ENCODE data around the gene IKBKE. TPM values are rescaled to one million over a fixed set of nuclear protein-coding genes. Genes with fewer than 3 reads are reported as not detected.

The IKBKE gene
- total RNA-seq, 4 donors from 2014 or later: 4.3 to 8.2 (median 5.6) TPM

DNA sequence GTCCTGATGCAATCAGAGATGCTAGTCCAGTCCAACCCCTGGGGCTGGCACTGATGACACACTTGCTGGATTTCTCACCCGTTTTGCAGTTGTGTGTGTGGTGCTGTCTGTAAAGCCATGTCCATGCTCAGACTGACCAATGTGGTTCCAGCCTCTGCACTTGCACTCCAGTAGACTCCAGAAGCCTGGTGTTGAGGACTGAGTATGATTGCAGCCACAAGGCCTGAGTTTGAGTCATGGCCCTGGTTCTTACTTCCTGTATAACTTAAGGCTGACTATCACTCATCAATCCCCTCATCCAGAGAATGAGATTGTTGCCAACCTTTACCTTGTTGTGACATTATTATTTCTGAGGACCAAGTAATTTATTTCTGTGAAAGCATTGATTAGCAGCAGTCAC, 34.8 kb upstream of the IKBKE start:
- no peak for ATAC-seq (ENCODE audit: low FRiP score)
- DNase-seq (ENCODE audit: low spot score): no peak
- TF ChIP-seq CTCF (IDR thresholded peaks at IDR 0.05): no peak

DNA sequence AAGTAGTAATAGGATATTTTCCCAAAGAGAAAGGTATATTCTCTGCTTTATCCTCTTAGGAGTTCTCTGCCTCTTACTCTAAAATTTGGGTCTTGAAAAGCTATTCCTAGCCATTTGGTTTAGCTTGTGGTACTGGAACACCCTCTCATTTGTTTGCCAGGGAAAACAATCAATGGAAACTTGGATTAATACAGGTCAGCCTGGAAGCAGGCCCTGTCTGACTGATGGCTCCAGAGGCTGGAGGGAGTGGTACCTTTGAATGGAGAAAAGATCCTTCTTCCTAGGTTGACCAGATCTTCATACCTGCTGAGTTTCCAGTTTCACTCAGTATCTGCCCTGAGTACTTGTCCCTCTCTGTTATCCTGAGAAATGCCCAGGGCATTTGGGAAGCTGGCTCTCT, 31.7 kb upstream of the IKBKE start:
- DNase-seq (ENCODE audit: low spot score): no peak
- ATAC-seq (ENCODE audit: low FRiP score): no peak
- no peak for TF ChIP-seq CTCF (IDR thresholded peaks at IDR 0.05)

GRCh38 chr1:206439205-206439604, 31.1 kb upstream of the IKBKE start:
- DNase-seq (ENCODE audit: low spot score) (no peak), ATAC-seq (ENCODE audit: low FRiP score) (no peak)
- TF ChIP-seq CTCF (IDR thresholded peaks at IDR 0.05): no peak

GRCh38 chr1:206441336-206441967, 28.8 kb upstream of the IKBKE start:
- no peak for TF ChIP-seq CTCF (IDR thresholded peaks at IDR 0.05)
- ATAC-seq (ENCODE audit: low FRiP score): no peak
- no peak for DNase-seq (ENCODE audit: low spot score)

GRCh38 chr1:206442101-206442500, 28.2 kb upstream of the IKBKE start:
- TF ChIP-seq CTCF (IDR thresholded peaks at IDR 0.05): no peak
- ATAC-seq (ENCODE audit: low FRiP score): no peak
- no peak for DNase-seq (ENCODE audit: low spot score)

GRCh38 chr1:206445116-206445515, 25.2 kb upstream of the IKBKE start:
- peak; percentile 80 for ATAC-seq (ENCODE audit: low FRiP score)
- no peak for DNase-seq (ENCODE audit: low spot score)

More at GRCh38 chr1:206445116-206445515, 25.2 kb upstream of the IKBKE start:
- TF ChIP-seq CTCF (IDR thresholded peaks at IDR 0.05): no peak
